ENCODE measurements around the gene LIF.

GRCh38 chr22:30239488-30240405 lies 6.8 kb downstream of the LIF start:
- TF ChIP-seq FOXJ3 (CRISPR knock-in tag; IDR thresholded peaks at IDR 0.05) (no peak), CTCF (IDR thresholded peaks at IDR 0.05) (no peak), USF2 (IDR thresholded peaks at IDR 0.05; ENCODE audit: borderline replicate concordance, low read depth, low read length) (no peak), NRF1 (IDR thresholded peaks at IDR 0.05; ENCODE audit: low read depth, low read length) (no peak), SIN3A (IDR thresholded peaks at IDR 0.05; ENCODE audit: borderline replicate concordance, low read depth, low read length) (no peak), ELF1 (IDR thresholded peaks at IDR 0.05) (no peak), TAF1 (IDR thresholded peaks at IDR 0.05; ENCODE audit: borderline replicate concordance, low read depth, low read length) (no peak), EP300 (IDR thresholded peaks at IDR 0.05; ENCODE audit: borderline replicate concordance in 1 of 2, low read depth in 1 of 2, low read length in 1 of 2) (no peak), RAD21 (IDR thresholded peaks at IDR 0.05; ENCODE audit: low read length) (no peak)

All from SK-N-SH (cell line).